Measurements from ENCODE around the gene RER1. TPM values are rescaled to one million over a fixed set of nuclear protein-coding genes. Genes with fewer than 3 reads are reported as not detected.

The RER1 gene
- total RNA-seq, 3 donors from 2014 or later (not counting 1 experiment from before 2014, with no cell fraction given): 89.2 to 98.9 (median 91.9) TPM

DNA sequence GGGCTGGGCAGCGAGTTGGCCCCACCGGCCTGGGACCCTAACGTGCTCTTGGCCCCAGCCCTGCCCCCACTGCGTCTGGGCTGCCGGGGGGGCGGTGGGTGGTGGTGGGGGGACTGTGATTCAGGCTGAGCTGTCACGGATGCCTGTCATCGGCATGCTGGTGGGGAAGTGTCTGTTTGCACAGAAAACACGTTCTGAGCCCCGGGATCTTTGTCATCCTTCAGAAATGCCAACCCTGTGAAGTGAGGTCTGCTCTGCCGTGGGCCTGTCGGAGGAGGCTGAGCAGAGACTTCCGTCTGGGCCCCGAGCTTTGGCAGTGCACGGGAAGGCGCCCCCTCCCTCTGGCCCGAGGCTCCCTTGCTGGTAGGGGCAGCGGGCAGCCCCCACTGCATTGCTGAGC lies 60.1 kb downstream of the RER1 start:
- H3K4me3 ChIP-seq (ENCODE audit: low read length): no peak overlapping the region
- Mint-ChIP-seq H3K9me3 (no peaks in the 10 kb centered on the region), H3K4me3 (no peak overlapping the region), H3K36me3 (no peaks in the 10 kb centered on the region), H3K27me3 (ENCODE audit: low read depth in 2 of 2) (no peaks in the 10 kb centered on the region), H3K27ac (no peak overlapping the region), H3K4me1 (peaks cover 0 to 5% of the 10 kb centered on the region in 2 donors)
- intact Hi-C loops (cut with micrococcal nuclease): no loop called here
- H3K9me3 ChIP-seq (ENCODE audit: control insufficient read depth, insufficient read depth, low read length): no peaks in the 10 kb centered on the region
- TF ChIP-seq, protein P1, sequence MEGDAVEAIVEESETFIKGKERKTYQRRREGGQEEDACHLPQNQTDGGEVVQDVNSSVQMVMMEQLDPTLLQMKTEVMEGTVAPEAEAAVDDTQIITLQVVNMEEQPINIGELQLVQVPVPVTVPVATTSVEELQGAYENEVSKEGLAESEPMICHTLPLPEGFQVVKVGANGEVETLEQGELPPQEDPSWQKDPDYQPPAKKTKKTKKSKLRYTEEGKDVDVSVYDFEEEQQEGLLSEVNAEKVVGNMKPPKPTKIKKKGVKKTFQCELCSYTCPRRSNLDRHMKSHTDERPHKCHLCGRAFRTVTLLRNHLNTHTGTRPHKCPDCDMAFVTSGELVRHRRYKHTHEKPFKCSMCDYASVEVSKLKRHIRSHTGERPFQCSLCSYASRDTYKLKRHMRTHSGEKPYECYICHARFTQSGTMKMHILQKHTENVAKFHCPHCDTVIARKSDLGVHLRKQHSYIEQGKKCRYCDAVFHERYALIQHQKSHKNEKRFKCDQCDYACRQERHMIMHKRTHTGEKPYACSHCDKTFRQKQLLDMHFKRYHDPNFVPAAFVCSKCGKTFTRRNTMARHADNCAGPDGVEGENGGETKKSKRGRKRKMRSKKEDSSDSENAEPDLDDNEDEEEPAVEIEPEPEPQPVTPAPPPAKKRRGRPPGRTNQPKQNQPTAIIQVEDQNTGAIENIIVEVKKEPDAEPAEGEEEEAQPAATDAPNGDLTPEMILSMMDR (IDR thresholded peaks at IDR 0.05): no peak
- no peaks in the 10 kb centered on the region for H3K27me3 ChIP-seq (ENCODE audit: control insufficient read depth, insufficient read depth, low read length)
- WGBS (ENCODE audit: insufficient coverage): 51% methylated on average over 18 of the region's 18 CpGs
- H3K27ac ChIP-seq (ENCODE audit: low read length): no peak overlapping the region
- H3K36me3 ChIP-seq (ENCODE audit: control insufficient read depth, insufficient read depth, low read length): no peaks in the 10 kb centered on the region
- no peaks in the 10 kb centered on the region for H3K4me1 ChIP-seq (ENCODE audit: control insufficient read depth, insufficient read depth, low read length)
- ATAC-seq (no peak), DNase-seq (no peak)

GRCh38 chr1:2452201-2452931 lies 60.7 kb downstream of the RER1 start:
- no peaks in the 10 kb centered on the region for H3K36me3 Mint-ChIP-seq
- WGBS (ENCODE audit: insufficient coverage): 79% methylated on average over 20 of the region's 21 CpGs
- H3K27me3 ChIP-seq (ENCODE audit: control insufficient read depth, insufficient read depth, low read length): no peaks in the 10 kb centered on the region
- H3K4me1 ChIP-seq (ENCODE audit: control insufficient read depth, insufficient read depth, low read length): peaks cover 2% of the 10 kb centered on the region
- no peak for ATAC-seq
- no peaks in the 10 kb centered on the region for H3K9me3 ChIP-seq (ENCODE audit: control insufficient read depth, insufficient read depth, low read length)
- H3K36me3 ChIP-seq (ENCODE audit: control insufficient read depth, insufficient read depth, low read length): no peaks in the 10 kb centered on the region
- H3K4me3 Mint-ChIP-seq: no peak overlapping the region
- H3K27me3 Mint-ChIP-seq (ENCODE audit: low read depth in 2 of 2): no peaks in the 10 kb centered on the region
- DNase-seq: no peak
- no peak overlapping the region for H3K27ac ChIP-seq (ENCODE audit: low read length)
- no peaks in the 10 kb centered on the region for H3K9me3 Mint-ChIP-seq
- TF ChIP-seq, protein P1 (IDR thresholded peaks at IDR 0.05): no peak
- peaks cover 2 to 5% of the 10 kb centered on the region in 2 donors for H3K4me1 Mint-ChIP-seq
- intact Hi-C loops (cut with micrococcal nuclease): no loop called here
- no peak overlapping the region for H3K27ac Mint-ChIP-seq
- H3K4me3 ChIP-seq (ENCODE audit: low read length): no peak overlapping the region

- DNase-seq (no peak), ATAC-seq (no peak)
- 89% methylated on average over 19 of the region's 19 CpGs for WGBS (ENCODE audit: insufficient coverage)
- Histone ChIP-seq H3K36me3 (ENCODE audit: control insufficient read depth, insufficient read depth, low read length) (no peaks in the 10 kb centered on the region), H3K4me1 (ENCODE audit: control insufficient read depth, insufficient read depth, low read length) (peaks cover 4% of the 10 kb centered on the region), H3K4me3 (ENCODE audit: low read length) (no peak overlapping the region), H3K9me3 (ENCODE audit: control insufficient read depth, insufficient read depth, low read length) (no peaks in the 10 kb centered on the region), H3K27ac (ENCODE audit: low read length) (no peak overlapping the region), H3K27me3 (ENCODE audit: control insufficient read depth, insufficient read depth, low read length) (no peaks in the 10 kb centered on the region)
- no peak overlapping the region for H3K27ac Mint-ChIP-seq
- H3K9me3 Mint-ChIP-seq: no peaks in the 10 kb centered on the region
- intact Hi-C loops (cut with micrococcal nuclease): no loop called here
- no peaks in the 10 kb centered on the region for H3K36me3 Mint-ChIP-seq
- TF ChIP-seq, protein P1 (IDR thresholded peaks at IDR 0.05): no peak
- no peak overlapping the region for H3K4me3 Mint-ChIP-seq
- peaks cover 5% of the 10 kb centered on the region in 2 donors for H3K4me1 Mint-ChIP-seq
- H3K27me3 Mint-ChIP-seq (ENCODE audit: low read depth in 2 of 2): no peaks in the 10 kb centered on the region
These were observed 61.3 kb downstream of the RER1 start for GRCh38 chr1:2452932-2453315.

GRCh38 chr1:2454227-2454626 lies 62.6 kb downstream of the RER1 start:
- TF ChIP-seq, protein P1 (IDR thresholded peaks at IDR 0.05): no peak
- peaks cover 4% of the 10 kb centered on the region for H3K4me1 ChIP-seq (ENCODE audit: control insufficient read depth, insufficient read depth, low read length)
- H3K36me3 Mint-ChIP-seq: no peaks in the 10 kb centered on the region
- H3K27me3 ChIP-seq (ENCODE audit: control insufficient read depth, insufficient read depth, low read length): no peaks in the 10 kb centered on the region
- no peak overlapping the region for H3K4me3 ChIP-seq (ENCODE audit: low read length)
- no peak for ATAC-seq
- H3K27ac ChIP-seq (ENCODE audit: low read length): no peak overlapping the region
- no peak overlapping the region for H3K4me3 Mint-ChIP-seq
- no peaks in the 10 kb centered on the region for H3K9me3 ChIP-seq (ENCODE audit: control insufficient read depth, insufficient read depth, low read length)
- no peaks in the 10 kb centered on the region for H3K36me3 ChIP-seq (ENCODE audit: control insufficient read depth, insufficient read depth, low read length)
- H3K27me3 Mint-ChIP-seq (ENCODE audit: low read depth in 2 of 2): no peaks in the 10 kb centered on the region
- intact Hi-C loops (cut with micrococcal nuclease): no loop called here
- DNase-seq: no peak
- no peaks in the 10 kb centered on the region for H3K9me3 Mint-ChIP-seq
- 83% methylated on average over 10 of the region's 10 CpGs for WGBS (ENCODE audit: insufficient coverage)
- no peak overlapping the region for H3K27ac Mint-ChIP-seq
- H3K4me1 Mint-ChIP-seq: peaks cover 5% of the 10 kb centered on the region in 2 donors
